GM13977 (cell line): ENCODE data around the gene SH3RF1.
"Not testable (repeated sequence)": the region's sequence is repeated elsewhere in the genome, so short reads cannot be mapped to it uniquely, and the experiment has no call there.

Source experiments
- DNase-seq: peaks from one replicate; pipeline ENCODE4 v3.0.0; 2012; ENCODE audit warnings: low spot score
- in situ Hi-C: fragments of 300-500 bp; cut with MboI; formaldehyde crosslinking; loops from one replicate; pipeline ENCODE4 v1.12.0; 2022; ENCODE audit warnings: low sequenced_read_pairs, low pct_unique_long_range_greater_than_20kb, mixed read lengths, inconsistent platforms; ENCODE audit not compliant: unreplicated experiment
- TF ChIP-seq, protein P1 (sequence below): IDR thresholded peaks from 2 replicates; pipeline ENCODE4 v1.5.1; 2012; ENCODE audit warnings: mild to moderate bottlenecking, control low read depth; ENCODE audit not compliant: insufficient read depth; ENCODE audit errors: extremely low read depth, missing control alignments

Gene SH3RF1

GRCh38 chr4:169293343-169294176 lies 22.8 kb upstream of the SH3RF1 start:
- peak; percentile 50 for DNase-seq
- in situ Hi-C loops: loop anchor here (25.0 kb wide), 1 partner anchor 194 kb away; no protein-coding TSS in a partner anchor
- TF ChIP-seq, protein P1, sequence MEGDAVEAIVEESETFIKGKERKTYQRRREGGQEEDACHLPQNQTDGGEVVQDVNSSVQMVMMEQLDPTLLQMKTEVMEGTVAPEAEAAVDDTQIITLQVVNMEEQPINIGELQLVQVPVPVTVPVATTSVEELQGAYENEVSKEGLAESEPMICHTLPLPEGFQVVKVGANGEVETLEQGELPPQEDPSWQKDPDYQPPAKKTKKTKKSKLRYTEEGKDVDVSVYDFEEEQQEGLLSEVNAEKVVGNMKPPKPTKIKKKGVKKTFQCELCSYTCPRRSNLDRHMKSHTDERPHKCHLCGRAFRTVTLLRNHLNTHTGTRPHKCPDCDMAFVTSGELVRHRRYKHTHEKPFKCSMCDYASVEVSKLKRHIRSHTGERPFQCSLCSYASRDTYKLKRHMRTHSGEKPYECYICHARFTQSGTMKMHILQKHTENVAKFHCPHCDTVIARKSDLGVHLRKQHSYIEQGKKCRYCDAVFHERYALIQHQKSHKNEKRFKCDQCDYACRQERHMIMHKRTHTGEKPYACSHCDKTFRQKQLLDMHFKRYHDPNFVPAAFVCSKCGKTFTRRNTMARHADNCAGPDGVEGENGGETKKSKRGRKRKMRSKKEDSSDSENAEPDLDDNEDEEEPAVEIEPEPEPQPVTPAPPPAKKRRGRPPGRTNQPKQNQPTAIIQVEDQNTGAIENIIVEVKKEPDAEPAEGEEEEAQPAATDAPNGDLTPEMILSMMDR: no peak

DNA sequence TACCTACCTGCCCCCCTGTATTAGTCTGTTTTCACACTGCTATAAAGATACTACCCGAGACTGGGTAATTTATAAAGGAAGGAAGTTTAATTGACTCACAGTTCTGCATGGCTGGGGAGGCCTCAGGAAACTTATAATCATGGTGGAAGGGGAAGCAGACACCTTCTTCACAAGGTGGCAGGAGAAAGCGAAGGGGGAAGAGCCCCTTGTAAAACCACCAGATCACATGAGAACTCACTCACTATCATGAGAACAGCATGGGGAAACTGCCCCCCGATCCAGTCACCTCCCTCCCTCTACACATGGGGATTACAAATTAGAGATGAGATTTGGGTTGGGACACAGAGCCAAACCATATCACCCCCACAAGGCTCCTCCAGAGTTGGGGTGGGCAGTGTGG lies 17.2 kb upstream of the SH3RF1 start:
- in situ Hi-C loops: loop anchor here (25.0 kb wide), 1 partner anchor 199 kb away; no protein-coding TSS in a partner anchor
- not testable (repeated sequence) for DNase-seq

- in situ Hi-C loops: loop anchor here (25.0 kb wide), 1 partner anchor 201 kb away; no protein-coding TSS in a partner anchor
- no peak for DNase-seq
- TF ChIP-seq, protein P1: no peak
Observed at GRCh38 chr4:169286562-169287301, 16.0 kb upstream of the SH3RF1 start.

DNA sequence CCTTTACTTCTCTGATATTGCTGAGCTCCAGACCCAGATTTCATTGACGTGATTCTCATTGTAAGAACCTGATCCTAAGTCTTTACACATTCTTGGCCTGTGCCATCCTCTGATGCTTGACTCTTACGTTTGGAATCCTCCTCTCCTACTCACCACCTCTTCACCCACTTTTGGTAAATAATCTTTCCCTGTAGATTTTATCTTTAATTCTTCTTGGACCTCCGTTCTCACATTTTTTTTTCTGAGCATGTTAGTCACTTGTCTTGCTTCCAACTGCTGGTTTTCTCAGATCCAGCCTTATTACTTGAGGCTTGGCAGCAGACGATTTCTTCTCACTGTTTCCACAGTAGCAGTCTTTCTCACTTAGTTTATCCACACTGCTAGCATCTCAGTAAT lies 12.4 kb upstream of the SH3RF1 start:
- TF ChIP-seq, protein P1: no peak
- no peak for DNase-seq

DNA sequence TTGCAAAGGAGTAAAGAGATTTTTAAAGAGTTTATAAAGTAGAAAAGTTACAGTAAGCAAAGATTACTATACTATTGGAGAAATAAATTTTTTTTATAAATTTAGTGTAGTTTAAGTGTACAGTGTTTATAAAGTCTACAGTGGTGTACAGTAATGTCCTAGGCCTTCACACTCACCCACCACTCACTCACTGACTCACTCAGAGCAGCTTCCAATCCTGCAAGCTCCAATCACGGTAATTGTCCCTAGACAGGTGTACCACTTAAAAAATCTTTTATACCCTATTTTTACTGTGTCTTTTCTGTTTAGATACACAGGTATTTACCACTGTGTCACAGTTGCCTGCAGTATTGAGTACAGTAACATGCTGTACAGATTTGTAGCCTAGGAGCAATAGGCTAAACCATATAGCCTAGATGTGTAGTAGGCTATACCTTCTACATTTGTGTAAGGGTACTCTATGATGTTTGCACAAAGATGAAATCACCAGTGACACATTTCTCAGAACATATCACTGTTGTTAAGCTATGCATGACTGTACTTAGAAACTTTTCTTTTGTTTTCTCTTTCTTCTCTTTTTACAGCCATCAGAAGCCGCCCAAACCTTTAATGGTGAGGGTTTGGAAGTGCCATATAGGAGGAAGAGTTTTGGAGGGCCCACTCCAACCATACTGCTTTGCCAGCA lies 11.8 kb upstream of the SH3RF1 start:
- in situ Hi-C loops: loop anchor here (25.0 kb wide), 1 partner anchor 205 kb away; no protein-coding TSS in a partner anchor
- TF ChIP-seq, protein P1: no peak
- no peak for DNase-seq

More for the DNA sequence above, 12.4 kb upstream of the SH3RF1 start:
- in situ Hi-C loops: loop anchor here (25.0 kb wide), 1 partner anchor 204 kb away; no protein-coding TSS in a partner anchor

DNA sequence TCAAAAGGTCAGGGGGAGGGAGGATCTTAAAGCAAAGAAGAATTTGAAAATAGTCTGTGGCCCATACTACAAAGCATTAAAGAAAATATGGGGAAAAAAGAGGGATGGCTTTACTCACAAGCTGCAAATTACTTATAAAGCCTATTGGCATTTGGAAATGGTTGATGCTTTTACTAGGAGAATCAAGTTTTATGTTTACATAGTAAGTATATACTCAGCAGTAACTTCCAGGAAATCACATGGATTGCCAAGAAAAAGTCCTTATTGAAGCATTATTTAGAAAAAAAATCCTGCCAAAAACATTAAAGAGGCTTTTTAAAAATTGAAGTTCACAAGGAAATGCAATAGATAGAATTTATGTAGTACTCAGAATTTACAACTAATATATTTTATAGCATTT lies 8.4 kb upstream of the SH3RF1 start:
- in situ Hi-C loops: loop anchor here (25.0 kb wide), 1 partner anchor 208 kb away; no protein-coding TSS in a partner anchor
- TF ChIP-seq, protein P1: no peak
- DNase-seq: no peak
